Measurements from ENCODE around the gene SLC7A6OS.

Gene SLC7A6OS

GRCh38 chr16:68300734-68301459, 9.8 kb downstream of the SLC7A6OS start:
- Histone ChIP-seq H3K4me1 (ENCODE audit: low read depth, poor library complexity, severe bottlenecking) (peaks cover 13% of the 10 kb centered on the region), H2AFZ (ENCODE audit: low read depth) (no peak overlapping the region), H3K4me2 (no peak overlapping the region), H3K27ac (peak overlapping the region; percentile 15; the same call in 1 of the 2 replicates), H3K27me3 (ENCODE audit: insufficient read depth, low read depth) (no peaks in the 10 kb centered on the region), H3K9ac (no peak overlapping the region), H3K4me3 (IDR thresholded peaks at IDR 0.05; ENCODE audit: insufficient read depth, low read depth, low read length) (no peak overlapping the region), H3K79me2 (ENCODE audit: insufficient read depth, low read depth) (peaks cover 6% of the 10 kb centered on the region; the same call in 1 of the 2 replicates), H3K36me3 (ENCODE audit: insufficient read depth) (no peaks in the 10 kb centered on the region; the same call in 1 of the 2 replicates), H4K20me1 (ENCODE audit: insufficient read depth) (no peaks in the 10 kb centered on the region)
- TF ChIP-seq CTCF (conservative IDR thresholded peaks at IDR 0.05; ENCODE audit: low read depth, low read length), result no peak

- TF ChIP-seq CTCF (conservative IDR thresholded peaks at IDR 0.05; ENCODE audit: low read depth, low read length), result no peak
- Histone ChIP-seq H3K4me2 (no peak overlapping the region), H2AFZ (ENCODE audit: low read depth) (no peak overlapping the region), H3K27me3 (ENCODE audit: insufficient read depth, low read depth) (no peaks in the 10 kb centered on the region), H3K9ac (no peak overlapping the region), H3K4me1 (ENCODE audit: low read depth, poor library complexity, severe bottlenecking) (peaks cover 13% of the 10 kb centered on the region), H3K79me2 (ENCODE audit: insufficient read depth, low read depth) (peaks cover 6% of the 10 kb centered on the region; the same call in 1 of the 2 replicates), H3K27ac (peak overlapping the region; percentile 15; the same call in 1 of the 2 replicates), H3K36me3 (ENCODE audit: insufficient read depth) (no peaks in the 10 kb centered on the region; the same call in 1 of the 2 replicates), H3K4me3 (IDR thresholded peaks at IDR 0.05; ENCODE audit: insufficient read depth, low read depth, low read length) (no peak overlapping the region), H4K20me1 (ENCODE audit: insufficient read depth) (no peaks in the 10 kb centered on the region)
These were observed 10.9 kb downstream of the SLC7A6OS start for GRCh38 chr16:68299571-68300453.

GRCh38 chr16:68298907-68299561, 11.7 kb downstream of the SLC7A6OS start:
- no peaks in the 10 kb centered on the region; the same call in 1 of the 2 replicates for H3K36me3 ChIP-seq (ENCODE audit: insufficient read depth)
- TF ChIP-seq CTCF (conservative IDR thresholded peaks at IDR 0.05; ENCODE audit: low read depth, low read length), result no peak
- no peak overlapping the region for H3K9ac ChIP-seq

GRCh38 chr16:68298312-68298711, 12.4 kb downstream of the SLC7A6OS start:
- Histone ChIP-seq H2AFZ (ENCODE audit: low read depth) (no peak overlapping the region), H4K20me1 (ENCODE audit: insufficient read depth) (no peaks in the 10 kb centered on the region), H3K4me1 (ENCODE audit: low read depth, poor library complexity, severe bottlenecking) (peaks cover 13% of the 10 kb centered on the region), H3K4me3 (IDR thresholded peaks at IDR 0.05; ENCODE audit: insufficient read depth, low read depth, low read length) (no peak overlapping the region), H3K36me3 (ENCODE audit: insufficient read depth) (no peaks in the 10 kb centered on the region; the same call in 1 of the 2 replicates), H3K79me2 (ENCODE audit: insufficient read depth, low read depth) (peaks cover 6% of the 10 kb centered on the region; the same call in 1 of the 2 replicates), H3K27me3 (ENCODE audit: insufficient read depth, low read depth) (no peaks in the 10 kb centered on the region), H3K4me2 (no peak overlapping the region), H3K27ac (no peak overlapping the region), H3K9ac (no peak overlapping the region)
- no peak for TF ChIP-seq CTCF (conservative IDR thresholded peaks at IDR 0.05; ENCODE audit: low read depth, low read length)

More at GRCh38 chr16:68298907-68299561, 11.7 kb downstream of the SLC7A6OS start:
- H3K79me2 ChIP-seq (ENCODE audit: insufficient read depth, low read depth), result peaks cover 6% of the 10 kb centered on the region; the same call in 1 of the 2 replicates
- no peak overlapping the region for H2AFZ ChIP-seq (ENCODE audit: low read depth)
- no peak overlapping the region for H3K4me2 ChIP-seq
- no peak overlapping the region for H3K4me3 ChIP-seq (IDR thresholded peaks at IDR 0.05; ENCODE audit: insufficient read depth, low read depth, low read length)
- H4K20me1 ChIP-seq (ENCODE audit: insufficient read depth), result no peaks in the 10 kb centered on the region
- no peak overlapping the region for H3K27ac ChIP-seq
- no peaks in the 10 kb centered on the region for H3K27me3 ChIP-seq (ENCODE audit: insufficient read depth, low read depth)
- peaks cover 13% of the 10 kb centered on the region for H3K4me1 ChIP-seq (ENCODE audit: low read depth, poor library complexity, severe bottlenecking)

All from KMS-11 (cell line).